GM18511 (cell line): ENCODE data around the gene GIGYF1.
"Not testable (repeated sequence)": the region's sequence is repeated elsewhere in the genome, so short reads cannot be mapped to it uniquely, and the experiment has no call there.

Experiments
- ATAC-seq: cut with Tn5 transposase; IDR thresholded peaks from one replicate; pipeline ENCODE4 v1.9.1; 2021; ENCODE audit warnings: mild to moderate bottlenecking, moderate library complexity; ENCODE audit not compliant: unreplicated experiment

Gene GIGYF1

GRCh38 chr7:100711369-100711768 is 17.3 kb upstream of the GIGYF1 start:
- no peak for ATAC-seq

- no peak for ATAC-seq
Measured at GRCh38 chr7:100710452-100710851, 16.4 kb upstream of the GIGYF1 start.

GRCh38 chr7:100708395-100708794 is 14.3 kb upstream of the GIGYF1 start:
- no peak for ATAC-seq

GRCh38 chr7:100706672-100707311 is 12.7 kb upstream of the GIGYF1 start:
- ATAC-seq: no peak

GRCh38 chr7:100705753-100706671 is 12.0 kb upstream of the GIGYF1 start, which contains the start of gene POP7:
Gene POP7 (plus strand): TSS chr7:100706121. CDS start chr7:100706831, 710 bp downstream.
- ATAC-seq: peak; percentile 90

- peak; percentile 77 for ATAC-seq
Measured at GRCh38 chr7:100705320-100705752, 11.3 kb upstream of the GIGYF1 start.

- ATAC-seq: not testable (repeated sequence)
Measured at GRCh38 chr7:100701089-100701488, 7.0 kb upstream of the GIGYF1 start.

- no peak for ATAC-seq
Measured at GRCh38 chr7:100699018-100699417, 5.0 kb upstream of the GIGYF1 start.

GRCh38 chr7:100696123-100696521 is 2.1 kb upstream of the GIGYF1 start:
- ATAC-seq: no peak

GRCh38 chr7:100693312-100694097 is 545 bp downstream of the GIGYF1 start:
- peak; percentile 20 for ATAC-seq

- no peak for ATAC-seq
Measured at GRCh38 chr7:100692578-100692961, 1.5 kb downstream of the GIGYF1 start.

- peak; percentile 43 for ATAC-seq
Measured at GRCh38 chr7:100691676-100692577, 2.1 kb downstream of the GIGYF1 start.

- no peak for ATAC-seq
Measured at GRCh38 chr7:100689230-100690135, 4.6 kb downstream of the GIGYF1 start.

- ATAC-seq: no peak
Measured at GRCh38 chr7:100688326-100688860, 5.7 kb downstream of the GIGYF1 start.

GRCh38 chr7:100687751-100688300 is 6.2 kb downstream of the GIGYF1 start:
- ATAC-seq: no peak

- no peak for ATAC-seq
Measured at GRCh38 chr7:100687261-100687660, 6.8 kb downstream of the GIGYF1 start.

GRCh38 chr7:100686822-100687211 is 7.2 kb downstream of the GIGYF1 start:
- no peak for ATAC-seq

GRCh38 chr7:100686201-100686821 is 7.7 kb downstream of the GIGYF1 start:
- ATAC-seq: no peak
